DMS153 treated with DMSO at 0.1 percent for 48 hours (cell line): ENCODE measurements around the gene STXBP3.
"Not testable (repeated sequence)": the region's sequence is repeated elsewhere in the genome, so short reads cannot be mapped to it uniquely, and the experiment has no call there.

ENCODE experiments used
- DNase-seq: peaks from one replicate; lab custom pipeline; 2025; ENCODE audit not compliant: unreplicated experiment; lab: John Stamatoyannopoulos, UW

STXBP3 gene

GRCh38 chr1:108746382-108747170 lies at the start of gene STXBP3:
Gene STXBP3 (plus strand): TSS chr1:108746674. CDS start chr1:108746738, 64 bp downstream.
- DNase-seq: peak; percentile 96

- DNase-seq: no peak
Measured at GRCh38 chr1:108699375-108700332, 46.8 kb upstream of the STXBP3 start.

GRCh38 chr1:108701176-108701849 lies 45.2 kb upstream of the STXBP3 start:
- no peak for DNase-seq

GRCh38 chr1:108702109-108702508 lies 44.4 kb upstream of the STXBP3 start:
- not testable (repeated sequence) for DNase-seq

GRCh38 chr1:108703939-108704338 lies 42.5 kb upstream of the STXBP3 start:
- DNase-seq: no peak

GRCh38 chr1:108704496-108704895 lies 42.0 kb upstream of the STXBP3 start:
- no peak for DNase-seq

GRCh38 chr1:108706643-108707042 lies 39.8 kb upstream of the STXBP3 start:
- no peak for DNase-seq

GRCh38 chr1:108708691-108709660 lies 37.5 kb upstream of the STXBP3 start:
- DNase-seq: no peak

GRCh38 chr1:108712606-108713150 lies 33.8 kb upstream of the STXBP3 start, which contains the start of gene FNDC7:
Gene FNDC7 (plus strand): TSS chr1:108712908. CDS start chr1:108712934, 26 bp downstream.
- DNase-seq: no peak

GRCh38 chr1:108715932-108716331 lies 30.5 kb upstream of the STXBP3 start:
- no peak for DNase-seq

- DNase-seq: no peak
Measured at GRCh38 chr1:108716437-108717230, 29.8 kb upstream of the STXBP3 start.

GRCh38 chr1:108717774-108718316 lies 28.6 kb upstream of the STXBP3 start:
- DNase-seq: no peak

GRCh38 chr1:108718927-108719655 lies 27.4 kb upstream of the STXBP3 start:
- DNase-seq: no peak

GRCh38 chr1:108719656-108720435 lies 26.6 kb upstream of the STXBP3 start:
- DNase-seq: no peak

- no peak for DNase-seq
Measured at GRCh38 chr1:108722292-108722691, 24.2 kb upstream of the STXBP3 start.

- DNase-seq: no peak
Measured at GRCh38 chr1:108725906-108726305, 20.6 kb upstream of the STXBP3 start.

- no peak for DNase-seq
Measured at GRCh38 chr1:108728327-108728923, 18.0 kb upstream of the STXBP3 start.
